Fibroblast of skin of scalp (primary cell): ENCODE data around the gene SLC9A2.

Experiments
- DNase-seq: peaks from one replicate; pipeline ENCODE4 v3.0.0-alpha.2; 2013

Gene SLC9A2

GRCh38 chr2:102735416-102736109, 116.2 kb downstream of the SLC9A2 start:
- DNase-seq, result no peak

DNA sequence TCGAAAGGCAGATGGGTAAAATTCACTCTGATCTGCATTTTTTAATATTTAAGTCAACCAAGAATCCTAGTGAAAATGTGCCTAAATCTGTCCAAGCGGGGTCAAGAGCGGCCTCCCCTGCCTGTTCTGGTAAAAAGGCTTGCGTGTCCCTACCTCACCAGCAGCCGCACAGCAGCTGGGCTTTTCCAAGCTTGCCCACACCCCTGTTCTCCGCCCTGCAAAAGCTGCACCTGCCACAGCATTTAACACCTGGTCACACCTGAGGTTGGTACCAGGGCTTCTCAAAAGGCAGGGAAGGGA, 116.7 kb downstream of the SLC9A2 start:
- DNase-seq, result no peak

DNA sequence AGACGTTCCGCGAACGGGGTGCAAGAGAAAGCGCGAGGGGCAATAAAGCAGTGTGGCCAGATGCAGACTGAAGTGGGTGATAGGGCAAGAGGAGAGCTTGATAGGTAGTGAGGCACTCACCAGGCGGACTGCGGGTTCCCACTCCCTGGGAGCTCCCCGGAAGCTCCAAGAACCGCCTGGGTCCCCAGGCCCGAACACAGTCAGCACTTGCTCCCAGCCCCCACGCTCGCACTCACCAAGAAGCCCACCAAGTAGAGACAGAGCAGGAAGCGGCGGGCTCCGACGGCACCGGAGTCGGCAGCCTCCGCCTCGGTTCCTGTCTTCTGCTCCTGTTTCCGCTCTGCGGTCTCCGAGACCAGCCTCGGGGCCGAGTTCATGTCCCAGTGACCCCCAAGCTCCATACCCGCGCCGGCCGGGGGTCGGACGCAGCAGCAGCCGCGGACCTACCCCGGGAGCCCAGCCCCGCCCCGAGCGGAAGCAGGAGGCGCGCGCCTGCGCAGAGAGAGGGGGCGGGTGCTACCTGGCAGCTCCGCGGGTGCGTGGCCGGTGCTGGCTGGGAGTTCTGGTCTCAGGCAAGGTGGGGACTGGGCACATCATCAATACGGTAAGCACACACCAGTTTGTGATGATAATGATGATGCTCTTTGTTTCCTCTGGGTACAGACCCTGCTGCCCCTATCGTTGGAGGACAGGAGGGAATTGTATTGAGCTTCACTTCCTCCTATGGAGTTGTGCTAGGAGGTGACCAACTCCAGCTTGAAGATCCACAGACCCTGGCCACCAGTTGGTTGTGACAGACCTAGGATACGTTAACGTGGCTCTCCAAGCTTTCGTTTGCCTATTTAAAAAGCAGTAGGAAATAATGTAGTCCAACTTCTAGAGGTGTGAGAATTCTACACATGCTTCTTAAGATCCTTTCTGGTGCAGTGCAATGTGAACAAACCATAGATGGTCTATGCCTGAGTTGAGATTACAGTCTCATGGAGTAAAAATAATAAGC, 117.4 kb downstream of the SLC9A2 start:
- peak; percentile 59 for DNase-seq

GRCh38 chr2:102737431-102737830, 118.1 kb downstream of the SLC9A2 start:
- DNase-seq, result no peak

GRCh38 chr2:102743259-102743658, 123.9 kb downstream of the SLC9A2 start:
- no peak for DNase-seq

DNA sequence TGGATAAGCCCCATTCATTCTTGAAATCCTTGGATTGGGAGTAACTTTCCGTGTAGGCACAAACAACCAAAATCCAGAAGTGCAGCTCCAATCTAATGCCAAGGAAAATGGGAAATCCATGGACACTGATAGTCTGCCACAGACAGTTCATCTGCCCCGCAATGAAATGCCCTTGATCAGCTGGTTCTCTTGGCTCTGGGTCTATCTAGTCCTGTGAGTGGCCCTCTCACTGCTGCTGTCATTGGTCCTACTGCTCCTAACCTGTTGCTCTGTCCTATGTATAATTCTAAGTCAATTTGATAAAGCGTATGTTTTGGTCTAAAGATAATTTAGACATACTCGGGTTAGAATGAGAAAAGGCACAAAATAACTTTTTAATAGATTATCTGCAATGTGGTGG, 128.8 kb downstream of the SLC9A2 start:
- DNase-seq, result no peak

GRCh38 chr2:102749938-102750337, 130.6 kb downstream of the SLC9A2 start:
- no peak for DNase-seq

GRCh38 chr2:102753563-102754159, 134.3 kb downstream of the SLC9A2 start:
- DNase-seq, result peak; percentile 64

- no peak for DNase-seq
Observed at GRCh38 chr2:102754456-102755145, 135.2 kb downstream of the SLC9A2 start.

DNA sequence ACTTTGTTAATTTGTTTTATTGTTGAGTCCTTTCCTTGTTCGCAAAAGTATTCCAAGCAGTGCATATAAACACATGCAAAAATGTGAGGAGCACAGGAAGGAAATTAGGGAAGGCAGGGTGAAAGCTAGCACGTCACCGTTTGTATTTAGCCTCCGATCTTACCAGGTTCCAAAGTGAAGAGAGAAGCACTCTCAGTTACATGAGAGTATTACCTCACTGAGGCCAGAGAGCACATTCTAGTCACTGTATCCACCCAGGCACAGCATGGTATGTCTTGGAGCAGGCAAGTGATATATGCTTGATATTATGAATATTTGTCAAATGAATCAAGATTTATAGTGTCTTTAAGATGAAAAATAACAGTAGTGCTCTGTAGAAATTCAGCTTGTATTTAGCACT, 135.9 kb downstream of the SLC9A2 start:
- DNase-seq, result peak; percentile 13

- DNase-seq, result no peak
Observed at GRCh38 chr2:102758439-102758838, 139.1 kb downstream of the SLC9A2 start.
